SK-N-SH (cell line): ENCODE data around the gene SKI.

Experiments
- CTCF ChIP-seq: fragments of 200-600 bp; sonication (generic); IDR thresholded peaks from 2 replicates; pipeline ENCODE4 v1.6.1; 2017; ENCODE audit warnings: antibody characterized with exemption, mild to moderate bottlenecking, moderate library complexity
- IRF3 ChIP-seq: fragments of 150-350 bp; IDR thresholded peaks from 2 replicates; pipeline ENCODE4 v1.6.1; 2016; ENCODE audit warnings: mild to moderate bottlenecking, low read depth, low read length
- NFIC ChIP-seq: IDR thresholded peaks from 2 replicates; pipeline ENCODE4 v1.4.0; 2012; ENCODE audit warnings: borderline replicate concordance
- POLR2AphosphoS5 ChIP-seq: IDR thresholded peaks from 2 replicates; pipeline ENCODE4 v1.6.1; 2012; ENCODE audit warnings: low read depth, low read length
- TAF1 ChIP-seq: IDR thresholded peaks from 2 replicates; pipeline ENCODE4 v1.6.1; 2012; ENCODE audit warnings: low read depth, mild to moderate bottlenecking, low read length, moderate library complexity, borderline replicate concordance
- TCF12 ChIP-seq: IDR thresholded peaks from 2 replicates; pipeline ENCODE4 v1.4.0; 2012
- TEAD4 ChIP-seq: IDR thresholded peaks from 2 replicates; pipeline ENCODE4 v1.4.0; 2012; ENCODE audit warnings: mild to moderate bottlenecking, borderline replicate concordance; ENCODE audit not compliant: insufficient read depth
- YY1 ChIP-seq: IDR thresholded peaks from 2 replicates; pipeline ENCODE4 v1.4.0; 2012; ENCODE audit warnings: low read depth, mild to moderate bottlenecking

- TF ChIP-seq CTCF (no peak), POLR2AphosphoS5 (no peak), TAF1 (no peak), YY1 (no peak), IRF3 (no peak), NFIC (no peak), TCF12 (no peak), TEAD4 (no peak)
Measured at GRCh38 chr1:2287649-2288048, 59.5 kb downstream of the SKI start.
